ENCODE data around the gene ACTL6B. TPM values are rescaled to one million over a fixed set of nuclear protein-coding genes. Genes with fewer than 3 reads are reported as not detected.

The ACTL6B gene
- not detected in 2 replicates for total RNA-seq

DNA sequence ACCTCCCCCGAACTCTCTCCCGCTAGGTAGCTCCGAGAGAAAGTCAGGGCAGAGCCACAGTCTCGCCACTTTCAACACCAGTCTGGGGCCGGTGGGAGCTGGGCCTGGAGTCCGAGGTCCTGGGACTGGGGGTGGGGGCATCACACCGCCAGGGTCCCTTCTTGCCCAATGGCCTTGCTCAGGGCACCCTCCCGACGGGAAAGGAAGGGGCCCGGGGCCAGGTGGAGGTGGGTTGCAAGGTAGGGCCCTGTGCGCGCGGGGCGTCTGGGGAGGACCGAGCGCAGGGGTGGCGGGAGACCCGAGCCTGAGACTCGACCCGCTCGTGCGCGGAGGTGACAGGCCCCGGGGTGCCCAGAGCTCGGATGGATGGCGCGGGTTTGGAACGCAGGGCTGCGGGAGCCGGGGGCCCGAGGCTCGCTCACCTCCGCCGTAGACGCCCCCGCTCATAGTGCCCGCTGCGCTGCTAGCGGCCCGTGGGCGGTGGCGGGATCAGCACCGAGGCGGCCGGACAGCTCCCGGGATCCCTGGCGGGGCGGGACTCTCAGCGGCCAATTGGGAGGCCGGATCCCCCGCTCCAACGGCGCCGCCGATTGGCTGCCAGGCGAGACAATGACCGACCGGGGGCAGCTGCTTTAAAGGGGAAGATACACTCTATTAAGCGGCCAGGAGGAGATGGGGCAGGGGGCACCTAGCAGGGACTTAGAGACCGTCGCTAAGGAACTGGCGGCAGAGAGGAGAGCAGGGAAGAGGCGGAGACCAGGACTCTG lies at the start of gene ACTL6B:
ACTL6B (minus strand) TSS at position 541 of the 767 bp plus-strand sequence; CDS start at position 447, 94 bp downstream.

DNA sequence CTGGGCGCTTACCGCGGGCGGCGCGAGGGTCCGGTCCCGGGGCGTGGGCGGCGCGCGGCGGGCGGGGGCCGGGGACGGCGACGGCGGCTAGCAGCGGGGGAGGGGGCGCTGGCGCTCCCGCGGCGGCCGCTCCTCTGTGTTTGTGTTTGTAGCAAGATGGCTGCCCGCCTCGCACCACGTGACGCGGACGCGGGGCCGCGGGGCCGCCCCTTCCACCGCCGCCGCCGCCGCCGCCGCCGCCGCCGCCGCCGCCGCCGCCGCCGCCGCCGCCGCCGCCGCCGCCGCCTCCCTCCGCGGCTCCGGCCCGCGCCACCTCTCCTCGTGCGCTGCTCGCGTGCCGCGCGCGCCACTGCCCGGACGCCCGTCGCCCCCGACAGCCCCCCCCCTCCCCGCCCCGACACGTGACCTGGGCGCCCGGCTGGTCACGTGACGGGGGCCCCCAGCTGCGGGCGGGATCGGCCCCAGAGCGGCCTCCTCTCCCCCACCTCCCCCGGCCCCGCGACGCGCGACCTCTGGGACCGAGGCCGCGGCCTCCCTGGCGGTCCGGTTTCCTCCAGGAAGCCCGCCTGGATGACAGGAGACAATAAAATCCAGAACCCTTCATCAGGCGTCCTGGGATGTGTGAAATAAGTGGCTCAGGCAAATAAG lies 38.0 kb upstream of the ACTL6B start, which contains the start of gene GIGYF1:
GIGYF1 (minus strand) TSS at position 153 of the 648 bp plus-strand sequence. CDS start 6,012 bp downstream, outside the sequence.

DNA sequence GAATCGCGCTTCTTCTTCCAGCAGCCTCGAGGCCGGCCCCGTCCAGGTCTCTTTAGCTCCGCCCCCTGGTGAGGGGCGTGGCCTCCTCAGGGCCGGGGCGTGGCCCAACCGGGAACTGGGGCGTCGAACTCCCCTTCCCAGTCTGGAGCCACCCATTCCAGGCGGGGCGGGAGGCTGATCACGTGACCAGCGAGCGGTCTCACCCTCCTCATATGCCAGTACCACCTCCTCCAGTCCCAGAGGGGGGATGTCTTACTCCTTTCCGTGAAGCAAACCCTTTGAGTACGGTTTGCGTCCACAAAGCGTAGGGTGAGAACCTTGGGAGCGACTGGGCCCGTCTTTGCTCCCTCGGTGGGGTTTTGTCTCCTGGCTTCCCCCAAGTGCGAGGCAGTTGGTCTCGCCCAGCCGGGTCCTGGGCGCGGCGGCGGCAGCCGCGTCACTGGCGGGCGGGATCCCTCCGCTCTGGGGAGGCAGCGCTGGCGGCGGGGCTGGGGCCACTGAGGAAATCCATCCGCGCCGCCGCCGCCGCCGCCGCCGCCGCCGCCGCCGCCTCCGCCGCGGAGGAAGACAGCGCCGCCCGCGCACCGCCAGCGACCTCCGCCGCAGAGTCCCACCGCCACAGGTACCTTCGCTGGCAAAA lies 17.2 kb upstream of the ACTL6B start, which contains the start of gene GNB2:
GNB2 (plus strand) TSS at position 439 of the 640 bp plus-strand sequence. CDS start 2,526 bp downstream, outside the sequence.

DNA sequence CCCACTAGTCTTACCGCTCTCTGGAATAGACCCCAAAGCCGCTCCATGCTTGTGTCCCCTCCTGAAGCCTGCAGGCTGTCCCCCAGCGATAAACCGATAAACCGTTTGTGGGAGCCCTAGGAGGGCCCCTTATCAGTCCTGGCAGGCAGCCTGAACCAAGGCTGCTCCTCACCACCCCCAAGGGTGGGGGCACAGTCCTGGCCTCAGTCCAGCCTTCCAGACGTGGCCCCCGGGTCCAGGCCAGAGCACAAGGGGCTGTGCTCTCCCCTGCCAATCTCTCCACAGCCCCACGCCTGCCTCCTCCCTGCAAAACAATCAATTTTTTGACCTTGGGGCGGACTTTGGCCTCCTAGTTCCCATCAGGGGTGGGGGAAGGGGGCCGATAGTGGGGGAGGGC lies 14.8 kb downstream of the ACTL6B start, which contains the start of gene TFR2:
TFR2 (minus strand) TSS at position 90 of the 397 bp plus-strand sequence; CDS start at position 47, 43 bp downstream.

DNA sequence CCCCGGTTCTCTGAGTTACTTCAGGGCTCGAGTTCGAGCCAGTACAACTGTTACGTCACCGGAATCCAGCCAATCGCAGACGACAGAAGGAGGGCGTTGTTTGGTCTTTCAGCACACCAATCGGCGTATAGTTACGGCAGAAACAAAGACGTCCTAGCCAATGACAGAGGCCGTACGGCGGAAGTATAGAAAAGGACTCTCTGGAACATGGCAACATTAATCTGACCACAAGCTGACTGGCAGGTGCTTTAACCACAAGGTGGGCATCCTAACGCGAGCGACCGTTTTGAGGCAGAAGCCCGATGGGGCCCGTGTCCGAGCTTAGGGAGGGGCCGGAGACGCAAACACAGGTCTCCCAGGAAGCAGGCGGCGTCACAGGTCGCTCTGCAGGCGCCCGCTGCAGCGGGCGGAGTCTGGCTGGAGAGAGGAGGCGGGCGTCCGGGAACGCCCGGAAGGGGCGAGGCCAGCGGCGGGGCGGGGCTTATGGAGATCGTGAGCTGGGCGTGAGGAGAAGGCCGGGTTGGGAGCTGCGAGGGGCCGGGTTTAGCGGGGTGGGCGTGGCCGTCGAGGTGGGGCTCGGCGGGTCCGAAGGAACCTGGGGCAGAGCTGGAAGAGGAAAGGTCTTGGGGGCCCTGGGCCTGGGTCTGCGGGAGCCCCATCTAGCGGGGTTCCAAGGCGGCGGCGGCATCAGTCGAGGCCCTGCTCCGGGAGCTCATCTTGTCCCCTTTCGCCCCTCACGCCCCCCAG lies 44.1 kb downstream of the ACTL6B start, which contains the start of gene MOSPD3:
MOSPD3 (plus strand) TSS at position 558 of the 747 bp plus-strand sequence. CDS start 252 bp downstream, outside the sequence.

Other genes with a start within 250 kb of the ACTL6B start
- gene ZCWPW1, start 227.7 kb downstream of the ACTL6B start, total RNA-seq: 0.60 and 0.98 TPM in 2 replicates
- 38.4 and 42.4 TPM in 2 replicates for gene MEPCE, start 226.6 kb downstream of the ACTL6B start, total RNA-seq
- 26.4 and 38.2 TPM in 2 replicates for gene PPP1R35, start 220.0 kb downstream of the ACTL6B start, total RNA-seq
- 0.87 and 3.4 TPM in 2 replicates for gene SPACDR, start 192.2 kb downstream of the ACTL6B start, total RNA-seq
- 62.0 and 63.5 TPM in 2 replicates for gene TSC22D4, start 177.2 kb downstream of the ACTL6B start, total RNA-seq
- gene NYAP1, start 172.5 kb downstream of the ACTL6B start, total RNA-seq: 2.1 and 2.9 TPM in 2 replicates
- gene AGFG2, start 117.2 kb downstream of the ACTL6B start, total RNA-seq: 46.2 and 49.0 TPM in 2 replicates
- not detected in 2 replicates for gene SAP25, start 82.5 kb downstream of the ACTL6B start, total RNA-seq
- gene LRCH4, start 70.3 kb downstream of the ACTL6B start, total RNA-seq: 30.4 and 38.0 TPM in 2 replicates
- gene FBXO24, start 70.1 kb downstream of the ACTL6B start, total RNA-seq: 1.00 TPM in 1 of 2 replicates, not detected in the other
- 1.2 and 2.3 TPM in 2 replicates for gene PCOLCE, start 54.1 kb downstream of the ACTL6B start, total RNA-seq
- 13.2 and 16.8 TPM in 2 replicates for gene MOSPD3, start 43.9 kb downstream of the ACTL6B start, total RNA-seq
- under 0.01 and 0.44 TPM in 2 replicates for gene TFR2, start 14.9 kb downstream of the ACTL6B start, total RNA-seq
- 266 and 289 TPM in 2 replicates for gene GNB2, start 17.3 kb upstream of the ACTL6B start, total RNA-seq
- gene GIGYF1, start 37.8 kb upstream of the ACTL6B start, total RNA-seq: 12.0 and 14.1 TPM in 2 replicates
- 50.1 and 59.9 TPM in 2 replicates for gene POP7, start 49.7 kb upstream of the ACTL6B start, total RNA-seq
- gene EPO, start 64.0 kb upstream of the ACTL6B start, total RNA-seq: not detected in 2 replicates
- gene ZAN, start 77.1 kb upstream of the ACTL6B start, total RNA-seq: not detected in 2 replicates
- 141 and 146 TPM in 2 replicates for gene EPHB4, start 171.1 kb upstream of the ACTL6B start, total RNA-seq
- gene SLC12A9, start 196.3 kb upstream of the ACTL6B start, total RNA-seq: 22.0 and 31.9 TPM in 2 replicates
- 107 and 117 TPM in 2 replicates for gene TRIP6, start 210.9 kb upstream of the ACTL6B start, total RNA-seq
- 67.0 and 81.0 TPM in 2 replicates for gene SRRT, start 218.7 kb upstream of the ACTL6B start, total RNA-seq
- 2.8 and 4.8 TPM in 2 replicates for gene UFSP1, start 233.3 kb upstream of the ACTL6B start, total RNA-seq
- gene ACHE, start 239.4 kb upstream of the ACTL6B start, total RNA-seq: 0.54 and 0.67 TPM in 2 replicates

Measured in mammary microvascular endothelial cell (primary cell).